Measurements from ENCODE around the gene KIFC3.

GRCh38 chr16:57848181-57848580 lies 45.9 kb upstream of the KIFC3 start:
- TF ChIP-seq CTCF (IDR thresholded peaks at IDR 0.05): no peak
- no peak for TF ChIP-seq POLR2AphosphoS5 (IDR thresholded peaks at IDR 0.05)
- TF ChIP-seq POLR2A (IDR thresholded peaks at IDR 0.05): no peak

All from breast epithelium (tissue), 3 donors.